Keratinocyte (primary cell): ENCODE measurements around the gene ZNF423. TPM values are rescaled to one million over a fixed set of nuclear protein-coding genes. Genes with fewer than 3 reads are reported as not detected.

Source experiments
- DNase-seq: peaks from one replicate; pipeline ENCODE4 v3.0.0-alpha.2; 2011; ENCODE audit warnings: low read depth, missing footprints, low spot score
- FAIRE-seq: peaks from 2 replicates; lab custom pipeline; 2011; peaks lifted over from hg19 to GRCh38; lab: Jason Lieb, UNC
- H2AFZ ChIP-seq: 2 replicates; pipeline ENCODE4 v1.6.0; 2012; ENCODE audit warnings: low read length, control low read depth, inconsistent platforms; ENCODE audit not compliant: control insufficient read depth
- H3K27ac ChIP-seq: 2 replicates; pipeline ENCODE4 v1.5.1; 2011; ENCODE audit warnings: low read length; ENCODE audit not compliant: control insufficient read depth, insufficient read depth
- H3K27me3 ChIP-seq: 3 replicates; pipeline ENCODE4 v1.6.0; 2011; ENCODE audit warnings: low read length; ENCODE audit not compliant: control insufficient read depth, insufficient read depth; ENCODE audit errors: extremely low read depth
- H3K36me3 ChIP-seq, 2 experiments: 2 replicates in 1 of 2; 3 replicates in 1 of 2; pipeline ENCODE4 v1.5.1; 2011; ENCODE audit warnings: low read length in 2 of 2, mild to moderate bottlenecking in 1 of 2; ENCODE audit not compliant: control insufficient read depth in 2 of 2, insufficient read depth in 2 of 2; ENCODE audit errors: extremely low read depth in 1 of 2
- H3K4me1 ChIP-seq: 3 replicates; pipeline ENCODE4 v1.5.1; 2011; ENCODE audit warnings: low read length; ENCODE audit not compliant: control insufficient read depth, insufficient read depth; ENCODE audit errors: extremely low read depth
- H3K4me2 ChIP-seq: 3 replicates; pipeline ENCODE4 v1.6.0; 2011; ENCODE audit warnings: low read depth, low read length; ENCODE audit not compliant: control insufficient read depth, insufficient read depth; ENCODE audit errors: extremely low read depth
- H3K4me3 ChIP-seq, 3 experiments: fragments of 200-600 bp in 1 of 3; sonication (generic) in 1 of 3; 2 replicates in 2 of 3; 3 replicates in 1 of 3; pipeline ENCODE4 v1.5.1; 2011 to 2016; ENCODE audit warnings: low read length in 3 of 3, mild to moderate bottlenecking in 3 of 3, control low read depth in 2 of 3, inconsistent platforms in 1 of 3, low read depth in 1 of 3, mixed read lengths in 1 of 3, mixed run types in 1 of 3, moderate library complexity in 1 of 3; ENCODE audit not compliant: control insufficient read depth in 2 of 3, insufficient read depth in 2 of 3; ENCODE audit errors: extremely low read depth in 1 of 3
- H3K79me2 ChIP-seq: 2 replicates; pipeline ENCODE4 v1.6.0; 2012; ENCODE audit warnings: low read length; ENCODE audit not compliant: control insufficient read depth, insufficient read depth
- H3K9ac ChIP-seq: 3 replicates; pipeline ENCODE4 v1.6.0; 2011; ENCODE audit warnings: low read length; ENCODE audit not compliant: control insufficient read depth, insufficient read depth; ENCODE audit errors: extremely low read depth
- H3K9me1 ChIP-seq: 3 replicates; pipeline ENCODE4 v1.6.0; 2011; ENCODE audit warnings: low read length; ENCODE audit not compliant: control insufficient read depth, insufficient read depth; ENCODE audit errors: extremely low read depth
- H3K9me3 ChIP-seq: 2 replicates; pipeline ENCODE4 v1.5.1; 2012; ENCODE audit warnings: low read depth, low read length; ENCODE audit not compliant: control insufficient read depth
- H4K20me1 ChIP-seq: 3 replicates; pipeline ENCODE4 v1.6.0; 2011; ENCODE audit warnings: low read length; ENCODE audit not compliant: control insufficient read depth, insufficient read depth; ENCODE audit errors: extremely low read depth
- EZH2 ChIP-seq: IDR thresholded peaks from one replicate; pipeline ENCODE4 v1.6.1; 2012; ENCODE audit warnings: inconsistent platforms, mild to moderate bottlenecking, low read length, moderate library complexity
- dilution Hi-C: fragments of 300-500 bp; cut with MboI; formaldehyde crosslinking; loops from one replicate; pipeline ENCODE4 v1.7.0; 2020; ENCODE audit warnings: low sequenced_read_pairs; ENCODE audit not compliant: extremely low pct_ligation_motif_present
- polyA plus RNA-seq, 5 experiments: library from polyadenylated mRNA; depleted of rRNA in 3 of 5; stranded (reverse) in 3 of 5; stranded (forward) in 1 of 5; unstranded in 1 of 5; fragments of >200 nt; gene quantifications; 1 replicate in 1 of 5; 2 replicates in 3 of 5; 3 replicates in 1 of 5; pipeline versions ENCODE4 v1.2.1 to v1.2.3, GENCODE V29; 2011 to 2012; ENCODE audit warnings: missing spikeins in 2 of 5, low read depth in 1 of 5, low replicate concordance in 1 of 5
- TF ChIP-seq, protein P1 (sequence below), 3 experiments: IDR thresholded peaks in 1 of 3; conservative IDR thresholded peaks in 1 of 3; optimal IDR thresholded peaks in 1 of 3; 2 replicates in 2 of 3; 3 replicates in 1 of 3; pipeline versions ENCODE3 to v1.5.1; 2011; ENCODE audit warnings: low read length in 3 of 3, mild to moderate bottlenecking in 3 of 3, moderate library complexity in 2 of 3, control low read depth in 1 of 3, inconsistent platforms in 1 of 3; ENCODE audit not compliant: insufficient read depth in 2 of 3; ENCODE audit errors: extremely low read depth in 1 of 3

ZNF423 gene
- polyA plus RNA-seq, 1 donor (not counting 4 experiments of a cell fraction or from before 2014, with no cell fraction given): 0.05 TPM

DNA sequence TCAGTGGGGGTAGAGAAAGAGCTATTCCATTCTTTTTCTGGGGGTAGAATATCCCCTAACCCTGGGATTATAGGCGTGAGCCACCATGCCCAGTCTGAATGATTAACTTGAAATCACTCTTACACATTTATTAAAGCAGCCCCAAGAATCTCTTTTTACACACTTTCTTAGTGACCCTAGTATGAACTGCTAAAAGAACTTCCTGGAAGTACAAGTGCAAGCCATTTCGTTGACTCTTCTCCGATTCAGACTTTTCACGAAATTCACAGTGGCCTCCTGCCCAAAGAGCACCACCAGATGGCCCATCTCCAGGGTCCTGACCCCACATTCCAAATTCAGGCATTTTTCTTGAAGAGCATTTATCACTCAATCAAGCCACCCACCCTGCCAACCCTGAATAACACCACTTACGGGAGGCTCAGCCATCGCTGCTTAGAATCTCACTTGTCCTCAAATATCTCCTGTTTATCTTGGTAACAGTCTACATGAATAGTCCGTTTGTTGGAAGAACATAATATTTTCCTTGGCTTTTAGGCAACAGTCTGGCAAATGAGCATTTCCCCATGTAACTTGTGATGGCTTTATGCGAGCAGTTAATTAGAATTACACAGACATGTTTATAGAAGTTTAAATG is 28.0 kb downstream of the ZNF423 start:
- no peaks in the 10 kb centered on the region for H3K4me1 ChIP-seq

DNA sequence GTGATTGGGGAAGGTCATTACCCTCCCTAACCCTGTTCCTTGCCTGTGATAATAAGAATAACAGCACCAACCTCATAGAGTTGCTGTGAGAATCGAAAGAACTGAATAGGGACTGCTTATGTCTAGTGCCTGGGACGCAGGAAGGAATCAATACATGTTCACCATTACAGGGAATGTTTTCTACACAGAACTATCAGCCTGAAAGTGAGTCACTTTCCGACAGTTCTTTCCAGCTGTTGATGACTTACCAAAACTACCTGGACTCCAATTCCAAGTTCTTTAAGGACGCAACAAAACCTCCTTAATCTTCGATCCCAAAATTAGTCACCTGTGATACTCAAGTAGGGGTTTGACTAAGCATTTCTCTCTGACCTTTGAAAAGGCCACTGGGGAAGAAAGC is 29.4 kb downstream of the ZNF423 start:
- Histone ChIP-seq H3K36me3 (no peaks in the 10 kb centered on the region), H4K20me1 (no peaks in the 10 kb centered on the region), H3K79me2 (no peaks in the 10 kb centered on the region), H3K4me3 (no peak overlapping the region), H2AFZ (no peak overlapping the region), H3K9me1 (no peaks in the 10 kb centered on the region), H3K9me3 (no peaks in the 10 kb centered on the region), H3K9ac (no peak overlapping the region), H3K4me1 (no peaks in the 10 kb centered on the region), H3K4me2 (no peak overlapping the region), H3K27me3 (no peaks in the 10 kb centered on the region), H3K27ac (no peak overlapping the region)
- dilution Hi-C loops: no loop called here
- TF ChIP-seq, protein P1, sequence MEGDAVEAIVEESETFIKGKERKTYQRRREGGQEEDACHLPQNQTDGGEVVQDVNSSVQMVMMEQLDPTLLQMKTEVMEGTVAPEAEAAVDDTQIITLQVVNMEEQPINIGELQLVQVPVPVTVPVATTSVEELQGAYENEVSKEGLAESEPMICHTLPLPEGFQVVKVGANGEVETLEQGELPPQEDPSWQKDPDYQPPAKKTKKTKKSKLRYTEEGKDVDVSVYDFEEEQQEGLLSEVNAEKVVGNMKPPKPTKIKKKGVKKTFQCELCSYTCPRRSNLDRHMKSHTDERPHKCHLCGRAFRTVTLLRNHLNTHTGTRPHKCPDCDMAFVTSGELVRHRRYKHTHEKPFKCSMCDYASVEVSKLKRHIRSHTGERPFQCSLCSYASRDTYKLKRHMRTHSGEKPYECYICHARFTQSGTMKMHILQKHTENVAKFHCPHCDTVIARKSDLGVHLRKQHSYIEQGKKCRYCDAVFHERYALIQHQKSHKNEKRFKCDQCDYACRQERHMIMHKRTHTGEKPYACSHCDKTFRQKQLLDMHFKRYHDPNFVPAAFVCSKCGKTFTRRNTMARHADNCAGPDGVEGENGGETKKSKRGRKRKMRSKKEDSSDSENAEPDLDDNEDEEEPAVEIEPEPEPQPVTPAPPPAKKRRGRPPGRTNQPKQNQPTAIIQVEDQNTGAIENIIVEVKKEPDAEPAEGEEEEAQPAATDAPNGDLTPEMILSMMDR (optimal IDR thresholded peaks at IDR 0.05 in 1 of 3, IDR thresholded peaks at IDR 0.05 in 1 of 3, conservative IDR thresholded peaks at IDR 0.05 in 1 of 3; ENCODE audit: extremely low read depth in 1 of 3, insufficient read depth in 2 of 3, low read length in 3 of 3): no peak
- no peak for TF ChIP-seq EZH2
- DNase-seq (no peak), FAIRE-seq (no peak)

More for the DNA sequence above, 28.0 kb downstream of the ZNF423 start:
- Histone ChIP-seq H3K36me3 (no peaks in the 10 kb centered on the region), H3K4me3 (no peak overlapping the region), H3K4me2 (no peak overlapping the region), H3K9me3 (no peaks in the 10 kb centered on the region), H3K9me1 (no peaks in the 10 kb centered on the region), H3K79me2 (no peaks in the 10 kb centered on the region), H3K27me3 (no peaks in the 10 kb centered on the region), H3K9ac (no peak overlapping the region), H2AFZ (no peak overlapping the region), H3K27ac (no peak overlapping the region), H4K20me1 (no peaks in the 10 kb centered on the region)
- dilution Hi-C loops: no loop called here
- DNase-seq (no peak), FAIRE-seq (no peak)
- TF ChIP-seq, protein P1 (optimal IDR thresholded peaks at IDR 0.05 in 1 of 3, IDR thresholded peaks at IDR 0.05 in 1 of 3, conservative IDR thresholded peaks at IDR 0.05 in 1 of 3; ENCODE audit: extremely low read depth in 1 of 3, insufficient read depth in 2 of 3, low read length in 3 of 3): no peak
- no peak for TF ChIP-seq EZH2
